Activated CD4-positive, alpha-beta T cell treated with anti-CD3 and anti-CD28 coated beads for 48 hours (primary cell): ENCODE measurements around the gene DHX40.
"Not testable (repeated sequence)": the region's sequence is repeated elsewhere in the genome, so short reads cannot be mapped to it uniquely, and the experiment has no call there.

Experiments used
- DNase-seq: peaks from one replicate; pipeline ENCODE4 v3.0.0-alpha.2; 2020

Gene DHX40

GRCh38 chr17:59633658-59634359 is 68.4 kb downstream of the DHX40 start:
- no peak for DNase-seq

DNA sequence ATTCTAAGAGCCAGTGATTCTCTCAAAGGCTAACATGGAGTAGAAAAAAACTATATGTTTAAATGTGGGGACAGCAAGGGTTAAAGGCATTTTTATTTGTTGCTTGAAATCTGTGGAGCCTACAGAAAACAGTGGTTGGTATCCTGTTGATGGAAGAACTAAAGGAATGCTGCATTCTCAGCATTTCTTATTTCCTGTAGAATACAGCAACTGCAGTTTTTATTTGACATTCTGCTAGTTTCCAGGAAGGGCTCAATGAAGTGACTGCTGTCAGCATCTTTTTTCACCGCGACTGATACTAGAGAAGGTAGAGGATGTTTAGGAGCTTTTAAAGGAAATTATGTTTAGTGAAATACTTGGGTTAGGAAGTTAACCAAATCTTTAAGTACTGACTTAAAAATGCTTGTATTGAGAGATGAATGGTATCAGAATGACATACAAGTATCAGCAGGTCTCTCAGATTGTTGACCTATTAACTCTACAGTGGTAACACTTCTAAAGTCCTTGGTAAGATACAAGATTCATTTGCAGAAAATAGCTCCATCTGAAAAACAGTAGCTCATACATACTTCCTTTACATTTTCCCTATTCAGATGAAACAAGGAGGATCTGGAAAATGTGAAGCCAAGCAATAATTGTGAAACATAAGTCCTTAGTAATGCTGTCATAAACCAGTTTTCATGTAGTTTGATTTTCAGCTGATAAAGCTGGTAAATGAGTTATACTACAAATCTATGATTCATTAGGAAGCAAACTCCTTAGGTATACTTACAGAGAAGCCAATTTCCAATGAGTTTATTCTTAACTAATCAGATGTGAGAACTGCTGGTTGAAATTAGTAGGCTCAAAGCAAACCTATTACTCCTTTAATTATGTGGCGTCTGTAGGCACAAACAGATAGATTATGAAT is 69.5 kb downstream of the DHX40 start:
- DNase-seq = no peak

DNA sequence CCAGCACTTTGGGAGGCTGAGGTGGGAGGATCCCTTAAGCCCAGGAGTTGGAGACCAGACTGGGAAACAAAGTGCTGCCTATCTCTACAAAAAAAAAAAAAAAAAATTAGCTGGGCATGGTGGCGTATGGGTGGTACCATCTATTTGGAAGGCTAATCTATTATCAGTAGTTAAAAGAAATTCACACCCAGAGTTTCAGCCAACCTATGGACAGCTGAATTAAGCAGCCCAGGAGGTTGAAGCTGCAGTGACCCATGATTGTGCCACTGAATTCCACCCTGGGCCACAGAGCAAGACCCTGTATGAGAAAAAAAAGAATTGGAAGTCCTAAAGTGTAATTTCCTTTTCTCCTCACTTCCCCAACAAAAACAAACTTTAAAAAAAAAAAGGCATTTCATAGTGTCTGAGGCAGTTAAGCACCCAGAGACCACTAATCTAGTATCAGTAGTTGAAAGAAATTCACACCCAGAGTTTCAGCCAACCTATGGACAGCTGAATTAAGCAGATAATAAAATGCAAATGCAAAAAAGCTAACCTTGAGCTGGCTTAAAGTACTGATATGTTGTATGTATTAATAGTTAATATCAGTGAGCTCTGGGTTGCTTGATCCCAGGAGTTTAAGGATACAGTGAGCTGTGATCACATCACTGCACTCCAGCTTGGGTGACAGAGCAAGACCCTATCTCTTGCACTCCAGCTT is 72.4 kb downstream of the DHX40 start:
- no peak for DNase-seq

DNA sequence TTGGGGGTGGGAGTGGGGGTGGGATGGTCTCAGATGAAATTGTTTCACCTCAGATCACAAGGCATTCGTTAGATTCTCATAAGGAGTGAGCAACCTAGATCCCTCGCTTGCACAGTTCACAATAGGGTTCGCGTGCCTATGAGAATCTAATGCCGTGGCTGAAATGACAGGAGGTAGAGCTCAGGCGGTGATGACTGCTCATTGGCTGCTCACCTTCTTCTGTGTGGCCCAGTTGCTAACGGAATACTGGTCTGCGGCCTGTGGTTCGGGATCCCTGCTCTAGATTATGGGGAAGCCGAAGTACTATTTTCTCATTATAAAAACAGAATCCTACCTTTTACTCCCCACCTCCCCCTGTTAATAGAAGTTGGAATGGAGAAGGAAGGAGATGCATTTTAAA is 73.1 kb downstream of the DHX40 start:
- no peak for DNase-seq

DNA sequence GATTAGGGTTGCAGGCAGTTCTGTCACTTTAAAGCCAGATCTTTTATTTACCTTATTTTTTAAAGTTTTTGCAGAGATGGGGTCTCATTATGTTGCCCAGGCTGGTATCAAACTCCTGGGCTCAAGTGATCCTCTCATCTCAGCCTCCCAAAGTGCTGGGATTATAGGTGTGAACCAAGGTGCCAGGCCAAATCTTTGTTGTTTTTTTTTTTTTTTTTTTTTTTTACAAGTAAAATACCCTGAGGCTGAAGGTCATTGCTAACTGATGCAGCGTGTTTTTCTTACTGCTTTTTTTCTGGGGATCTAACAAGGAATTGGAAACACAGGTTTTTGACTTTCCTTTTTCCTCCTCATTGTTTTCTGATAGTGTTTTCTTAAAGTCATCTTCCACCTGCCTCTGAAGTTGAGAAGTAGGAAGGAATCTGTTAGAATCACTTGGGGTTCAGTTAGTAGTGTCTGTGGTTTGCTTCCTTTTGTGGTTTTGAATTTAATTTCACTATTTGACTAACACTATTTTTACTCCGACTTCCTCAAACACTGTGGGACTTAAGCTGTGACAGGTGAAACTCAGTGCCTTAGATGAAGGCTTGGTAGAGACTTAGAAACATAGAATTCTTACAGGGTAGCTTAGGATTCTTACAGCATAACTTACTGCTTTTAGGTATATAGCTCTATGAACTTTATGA is 76.5 kb downstream of the DHX40 start:
- DNase-seq = no peak

DNA sequence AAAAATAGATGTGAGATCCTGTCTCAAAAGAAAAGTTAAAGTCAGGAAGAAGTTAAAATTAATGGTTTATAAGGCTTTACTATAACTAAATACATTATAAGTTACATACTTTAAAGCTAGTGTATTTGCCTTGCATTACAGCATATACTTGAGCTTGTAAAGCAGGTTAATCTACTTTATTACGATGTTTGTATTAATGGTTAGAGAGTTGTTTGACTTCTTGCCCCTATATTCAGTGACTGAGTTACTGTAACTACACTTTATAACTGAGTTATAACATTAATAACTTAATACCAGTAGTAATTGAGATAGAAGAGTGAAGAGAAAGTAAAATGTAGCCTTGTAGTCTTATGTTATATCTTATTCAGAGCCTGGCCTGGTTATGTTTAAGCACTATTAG is 77.2 kb downstream of the DHX40 start:
- no peak for DNase-seq

GRCh38 chr17:59643159-59644140 is 78.0 kb downstream of the DHX40 start:
- no peak for DNase-seq

GRCh38 chr17:59647288-59647687 is 81.9 kb downstream of the DHX40 start:
- no peak for DNase-seq

- DNase-seq = no peak
Observed at GRCh38 chr17:59649886-59650285, 84.5 kb downstream of the DHX40 start.

DNA sequence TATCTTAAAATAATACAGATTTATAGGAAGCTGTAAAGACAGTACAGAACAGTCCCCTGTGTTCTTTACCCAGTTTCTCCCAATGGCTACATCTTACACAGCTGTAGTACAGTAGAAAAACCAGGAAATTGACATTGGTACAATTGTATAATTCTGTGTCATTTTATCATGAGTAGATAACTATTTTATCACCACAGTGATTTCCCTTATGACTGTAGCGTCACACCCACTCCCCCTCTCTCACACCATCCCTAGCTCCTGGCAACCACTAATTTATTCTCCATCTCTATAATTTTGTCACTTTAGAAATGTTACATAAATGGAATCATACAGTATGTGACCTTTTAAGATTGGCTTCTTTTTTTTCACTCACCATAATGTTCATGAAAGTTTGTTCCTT is 85.2 kb downstream of the DHX40 start:
- DNase-seq = no peak

GRCh38 chr17:59651346-59651745 is 85.9 kb downstream of the DHX40 start:
- DNase-seq = no peak

DNA sequence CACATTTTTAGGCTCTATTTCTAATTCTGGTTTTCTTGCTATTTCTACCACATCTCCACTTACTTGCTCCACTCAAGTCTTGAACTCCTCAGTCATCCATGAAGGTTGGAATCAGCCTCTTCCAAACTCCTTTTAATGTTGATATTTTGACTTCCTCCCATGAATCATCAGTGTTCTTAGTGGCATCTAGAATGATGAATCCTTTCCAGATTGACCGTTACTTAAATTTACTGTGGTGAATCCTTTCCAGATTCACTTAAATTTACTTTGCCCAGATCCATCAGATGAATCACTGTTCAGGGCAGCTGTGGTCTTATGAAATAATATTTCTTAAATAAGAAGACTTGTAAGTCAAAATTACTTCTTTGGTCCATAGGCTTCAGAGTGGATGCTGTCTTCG is 86.7 kb downstream of the DHX40 start:
- no peak for DNase-seq

- not testable (repeated sequence) for DNase-seq
Observed at GRCh38 chr17:59656624-59657023, 91.2 kb downstream of the DHX40 start.
